H1 (cell line): ENCODE results near the gene CDH15. TPM values are rescaled to one million over a fixed set of nuclear protein-coding genes. Genes with fewer than 3 reads are reported as not detected.
A peak's percentile ranks its signal among the peaks of the same experiment; 100 is the strongest.

Experiments
- CTCF ChIA-PET: fragments of 300-600 bp; sonication (Branson Sonifier 250); formaldehyde crosslinking; loops from one replicate; lab custom pipeline; 2021; ENCODE audit not compliant: partially characterized antibody; lab: Charles Lee
- POLR2A ChIA-PET: fragments of 300-600 bp; sonication (Branson Sonifier 250); formaldehyde crosslinking; loops from one replicate; lab custom pipeline; 2021; ENCODE audit warnings: inconsistent platforms; ENCODE audit not compliant: partially characterized antibody; lab: Charles Lee
- DNase-seq, 2 experiments: peaks; one replicate each; pipeline versions ENCODE4 v3.0.0 to v3.0.0-alpha.2; 2010 to 2022; ENCODE audit warnings: low spot score in 2 of 2, low read depth in 1 of 2, mixed read lengths in 1 of 2
- FAIRE-seq: peaks from 2 replicates; lab custom pipeline; 2011; peaks lifted over from hg19 to GRCh38; lab: Jason Lieb, UNC
- H2AFZ ChIP-seq: 2 replicates; pipeline ENCODE4 v1.8.1; 2012; ENCODE audit warnings: low read length, inconsistent platforms
- H2AK5ac ChIP-seq: 2 replicates; pipeline ENCODE4 v1.6.1; 2013; ENCODE audit warnings: low read depth, low read length
- H2BK120ac ChIP-seq: replicated peaks from 2 replicates; pipeline ENCODE3; 2013; ENCODE audit warnings: low read depth, low read length, inconsistent platforms
- H2BK12ac ChIP-seq: 2 replicates; pipeline ENCODE4 v1.6.1; 2013; ENCODE audit warnings: low read depth, low read length
- H2BK15ac ChIP-seq: 2 replicates; pipeline ENCODE4 v1.6.1; 2013; ENCODE audit warnings: low read length
- H2BK20ac ChIP-seq: 2 replicates; pipeline ENCODE4 v1.6.1; 2013; ENCODE audit warnings: low read length
- H2BK5ac ChIP-seq: 2 replicates; pipeline ENCODE4 v1.6.1; 2013; ENCODE audit warnings: low read depth, low read length
- H3K14ac ChIP-seq: 2 replicates; pipeline ENCODE4 v1.6.1; 2013; ENCODE audit warnings: inconsistent platforms; ENCODE audit not compliant: insufficient read length
- H3K18ac ChIP-seq: 2 replicates; pipeline ENCODE4 v1.6.1; 2013; ENCODE audit warnings: low read length; ENCODE audit errors: extremely low read depth
- H3K23ac ChIP-seq: 2 replicates; pipeline ENCODE4 v1.6.1; 2013; ENCODE audit warnings: inconsistent platforms; ENCODE audit not compliant: insufficient read length
- H3K23me2 ChIP-seq: 2 replicates; pipeline ENCODE4 v1.6.1; 2013; ENCODE audit warnings: low read depth, low read length
- H3K27ac ChIP-seq: 2 replicates; pipeline ENCODE4 v1.6.1; 2011; ENCODE audit warnings: low read depth, low read length, inconsistent platforms
- H3K27me3 ChIP-seq, 4 experiments: replicated peaks in 1 of 4; 1 replicate in 1 of 4; 2 replicates in 3 of 4; pipeline versions ENCODE4 v1.6.1 to v1.8.1; 2011 to 2013; ENCODE audit warnings: low read length in 3 of 4, mild to moderate bottlenecking in 3 of 4, inconsistent platforms in 2 of 4, mixed read lengths in 2 of 4, moderate library complexity in 1 of 4; ENCODE audit not compliant: control insufficient read depth in 3 of 4, insufficient read depth in 3 of 4; ENCODE audit errors: extremely low read depth in 1 of 4
- H3K36me3 ChIP-seq, 4 experiments: 2 replicates each; pipeline versions ENCODE4 v1.6.1 to v1.8.1; 2011 to 2013; ENCODE audit warnings: mild to moderate bottlenecking in 4 of 4, low read length in 3 of 4, moderate library complexity in 2 of 4, control low read depth in 1 of 4, inconsistent platforms in 1 of 4; ENCODE audit not compliant: insufficient read depth in 4 of 4, control insufficient read depth in 2 of 4
- H3K4ac ChIP-seq: replicated peaks from 2 replicates; pipeline ENCODE3; 2013; ENCODE audit warnings: low read length, low read depth, mixed read lengths, inconsistent platforms; ENCODE audit not compliant: insufficient read length
- H3K4me1 ChIP-seq, 4 experiments: replicated peaks in 1 of 4; 1 replicate in 1 of 4; 2 replicates in 3 of 4; pipeline versions ENCODE4 v1.6.1 to v1.8.1; 2011 to 2013; ENCODE audit warnings: low read length in 3 of 4, inconsistent platforms in 2 of 4, mixed read lengths in 1 of 4; ENCODE audit not compliant: insufficient read depth in 4 of 4, control insufficient read depth in 3 of 4
- H3K4me2 ChIP-seq, 2 experiments: 2 replicates each; pipeline versions ENCODE4 v1.6.1 to v1.8.1; 2011 to 2013; ENCODE audit warnings: low read depth in 2 of 2, low read length in 2 of 2, control low read depth in 1 of 2, inconsistent platforms in 1 of 2, mild to moderate bottlenecking in 1 of 2; ENCODE audit not compliant: insufficient read depth in 1 of 2
- H3K4me3 ChIP-seq, 4 experiments: fragments of 200-600, 300-600 bp in 1 of 4; sonication (generic), shearing (Covaris generic), sonication (Bioruptor Twin) in 1 of 4; 2 replicates each; pipeline versions ENCODE4 v1.5.1 to v1.8.1; 2011 to 2016; ENCODE audit warnings: low read length in 4 of 4, low read depth in 3 of 4, control low read depth in 2 of 4, inconsistent platforms in 2 of 4, mild to moderate bottlenecking in 2 of 4, mixed read lengths in 1 of 4, moderate library complexity in 1 of 4; ENCODE audit not compliant: insufficient read depth in 2 of 4; ENCODE audit errors: extremely low read depth in 1 of 4
- H3K56ac ChIP-seq: replicated peaks from 2 replicates; pipeline ENCODE3; 2013; ENCODE audit warnings: low read depth, mild to moderate bottlenecking, mixed read lengths, low read length, inconsistent platforms; ENCODE audit not compliant: insufficient read length
- H3K79me1 ChIP-seq: 2 replicates; pipeline ENCODE4 v1.6.1; 2013; ENCODE audit warnings: low read depth, low read length, control low read depth
- H3K79me2 ChIP-seq, 2 experiments: 2 replicates each; pipeline versions ENCODE4 v1.6.1 to v1.8.1; 2012 to 2013; ENCODE audit warnings: low read length in 2 of 2, mild to moderate bottlenecking in 2 of 2, inconsistent platforms in 1 of 2; ENCODE audit not compliant: insufficient read depth in 2 of 2, control insufficient read depth in 1 of 2
- H3K9ac ChIP-seq, 4 experiments: replicated peaks in 1 of 4; 1 replicate in 1 of 4; 2 replicates in 3 of 4; pipeline versions ENCODE4 v1.6.1 to v1.8.1; 2011 to 2013; ENCODE audit warnings: low read depth in 3 of 4, low read length in 3 of 4, control low read depth in 2 of 4, mild to moderate bottlenecking in 2 of 4, moderate library complexity in 2 of 4, inconsistent platforms in 1 of 4; ENCODE audit errors: extremely low read depth in 1 of 4
- H3K9me3 ChIP-seq, 2 experiments: 2 replicates each; pipeline versions ENCODE4 v1.6.1 to v1.8.1; 2012 to 2013; ENCODE audit warnings: mild to moderate bottlenecking in 2 of 2, moderate library complexity in 2 of 2, control low read depth in 1 of 2, inconsistent platforms in 1 of 2, low read depth in 1 of 2, low read length in 1 of 2, mixed read lengths in 1 of 2; ENCODE audit not compliant: insufficient read depth in 2 of 2
- H4K20me1 ChIP-seq, 2 experiments: replicated peaks in 1 of 2; 2 replicates each; pipeline versions ENCODE3 to v1.8.1; 2011 to 2013; ENCODE audit warnings: inconsistent platforms in 2 of 2, low read length in 2 of 2, mild to moderate bottlenecking in 1 of 2; ENCODE audit not compliant: insufficient read depth in 2 of 2, control insufficient read depth in 1 of 2
- H4K5ac ChIP-seq: 2 replicates; pipeline ENCODE4 v1.6.1; 2013; ENCODE audit warnings: low read length, low read depth, mixed read lengths, inconsistent platforms; ENCODE audit not compliant: insufficient read length
- H4K8ac ChIP-seq: 2 replicates; pipeline ENCODE4 v1.8.0; 2013; ENCODE audit warnings: mild to moderate bottlenecking, moderate library complexity, low read length, inconsistent platforms; ENCODE audit not compliant: insufficient read depth; ENCODE audit errors: extremely low read depth
- H4K91ac ChIP-seq: replicated peaks from 2 replicates; pipeline ENCODE3; 2013; ENCODE audit warnings: low read length, mixed read lengths, inconsistent platforms; ENCODE audit not compliant: insufficient read length
- CHD1 ChIP-seq: IDR thresholded peaks from 2 replicates; pipeline ENCODE4 v1.6.1; 2012; ENCODE audit warnings: low read depth, low read length, improper control_type of control experiment
- CTCF ChIP-seq, 3 experiments: IDR thresholded peaks; 1 replicate in 2 of 3; 2 replicates in 1 of 3; pipeline versions ENCODE4 v1.5.1 to v1.6.1; 2011; ENCODE audit warnings: low read length in 3 of 3, mild to moderate bottlenecking in 3 of 3, inconsistent platforms in 2 of 3, low read depth in 1 of 3, moderate library complexity in 1 of 3; ENCODE audit not compliant: insufficient read depth in 1 of 3; ENCODE audit errors: control extremely low read depth in 1 of 3
- E2F6 ChIP-seq: IDR thresholded peaks from 2 replicates; pipeline ENCODE4 v1.6.1; 2012; ENCODE audit warnings: inconsistent platforms
- EGR1 ChIP-seq: IDR thresholded peaks from 2 replicates; pipeline ENCODE4 v1.6.1; 2011; ENCODE audit warnings: low read depth, low read length, borderline replicate concordance
- NANOG ChIP-seq: IDR thresholded peaks from 2 replicates; pipeline ENCODE4 v1.6.1; 2011; ENCODE audit warnings: low read length, low read depth, mild to moderate bottlenecking, inconsistent platforms; ENCODE audit not compliant: insufficient read depth, poor library complexity, severe bottlenecking
- PHF8 ChIP-seq: fragments of 200-600 bp; sonication (generic); conservative IDR thresholded peaks from 2 replicates; pipeline ENCODE4 v1.7.1; 2012; ENCODE audit warnings: low read depth, mild to moderate bottlenecking, inconsistent platforms, low read length, moderate library complexity
- POU5F1 ChIP-seq: IDR thresholded peaks from 2 replicates; pipeline ENCODE4 v1.6.1; 2011; ENCODE audit warnings: low read depth, mild to moderate bottlenecking, low read length, moderate library complexity
- USF2 ChIP-seq: IDR thresholded peaks from 2 replicates; pipeline ENCODE4 v1.6.1; 2011; ENCODE audit warnings: low read length, improper control_type of control experiment
- WGBS, 2 experiments: shearing (Covaris generic) in 1 of 2; methylation state at CpG; one replicate each; pipeline versions ENCODE4 v1.1.6 to v1.1.7; 2013 to 2015; ENCODE audit warnings: low lambda C conversion rate in 2 of 2, mixed read lengths in 2 of 2, inconsistent platforms in 1 of 2, low coverage in 1 of 2, missing lambda C conversion rate in 1 of 2; ENCODE audit not compliant: insufficient replicate concordance in 2 of 2, insufficient coverage in 1 of 2, insufficient read length in 1 of 2; ENCODE audit errors: extremely low coverage in 1 of 2, missing lambda C conversion rate in 1 of 2; 5-methylcytosine and 5-hydroxymethylcytosine counted together
- polyA plus RNA-seq, 7 experiments: library from polyadenylated mRNA; depleted of rRNA in 3 of 7; stranded (reverse) in 5 of 7; unstranded in 2 of 7; fragments of >200 nt in 5 of 7; fragments of 200-250 nt in 2 of 7; gene quantifications; 1 replicate in 5 of 7; 2 replicates in 1 of 7; 4 replicates in 1 of 7; pipeline versions ENCODE4 v1.2.1 to v1.2.3, GENCODE V29; 2011 to 2013; ENCODE audit warnings: missing spikeins in 2 of 7, mixed read lengths in 2 of 7
- total RNA-seq: library from RNA; stranded (reverse); fragmentation: NEBNext Ultra II Directional; extraction: Animal tissue kit (Norgen Biotek cat#: 25700); gene quantifications from 2 replicates; pipeline ENCODE4 v1.2.1, GENCODE V29; 2021

CDH15 gene
- total and polyA plus RNA-seq, 2 of the 8 experiments (the other 6 are each of a cell fraction or from before 2014, with no cell fraction given): 0.50 to 0.82 TPM

- no peak overlapping the region for H2AFZ ChIP-seq
- no peaks in the 10 kb centered on the region; a peak in 1 of 4 replicates for H3K9me3 ChIP-seq
- no peak overlapping the region for H2BK12ac ChIP-seq
- H2AK5ac ChIP-seq: no peak overlapping the region
- H3K27me3 ChIP-seq: peaks cover 0 to 9% (median 6%) of the 10 kb centered on the region in 4 experiments; a peak in 6 of 7 replicates
- peaks cover 0 to 4% of the 10 kb centered on the region in 2 experiments for H4K20me1 ChIP-seq
- H3K79me1 ChIP-seq: no peaks in the 10 kb centered on the region
- H3K23ac ChIP-seq: no peak overlapping the region
- H4K91ac ChIP-seq: no peak overlapping the region
- no peak overlapping the region for H4K5ac ChIP-seq
- H3K9ac ChIP-seq: no peak overlapping the region
- H4K8ac ChIP-seq: no peak overlapping the region
- no peak overlapping the region for H3K14ac ChIP-seq
- no peak overlapping the region for H2BK15ac ChIP-seq
- no peak overlapping the region for H3K56ac ChIP-seq
- H3K36me3 ChIP-seq: no peaks in the 10 kb centered on the region
- H2BK120ac ChIP-seq: no peak overlapping the region
- no peak overlapping the region for H3K27ac ChIP-seq
- H3K79me2 ChIP-seq: no peaks in the 10 kb centered on the region
- WGBS, 2 experiments: 80% methylated on average over 14 of the region's 19 CpGs; no CpG with 5 or more reads in 1 of the 2 experiments
- H3K23me2 ChIP-seq: peaks cover 4% of the 10 kb centered on the region; the same call in 1 of the 2 replicates
- no peak overlapping the region for H2BK20ac ChIP-seq
- H3K4me1 ChIP-seq: no peaks in the 10 kb centered on the region; a peak in 1 of 7 replicates
- no peak overlapping the region for H3K18ac ChIP-seq
- no peak for FAIRE-seq
- H3K4me3 ChIP-seq: no peak overlapping the region
- DNase-seq: peak in 1 of 2 experiments; percentile 48
- CTCF ChIA-PET: interaction anchor here (1.1 kb wide), 1 partner anchor 32 kb away, joined by 3 read pairs; no protein-coding TSS in a partner anchor
- H3K4ac ChIP-seq: no peak overlapping the region
- H2BK5ac ChIP-seq: no peak overlapping the region
- POLR2A ChIA-PET: interaction anchor here (0.6 to 0.9 kb wide), 2 partner anchors 11 to 30 kb away, joined by 3 read pairs; partner anchors contain the start of gene ZNF778
- no peak overlapping the region for H3K4me2 ChIP-seq
- TF ChIP-seq PHF8 (no peak), USF2 (no peak), NANOG (no peak), CTCF (IDR thresholded peaks at IDR 0.05; ENCODE audit: control extremely low read depth in 1 of 3, insufficient read depth in 1 of 3, low read depth in 1 of 3, low read length in 3 of 3) (no peak), E2F6 (no peak), EGR1 (no peak), POU5F1 (no peak), CHD1 (no peak)
Observed at GRCh38 chr16:89187770-89188392, 16.3 kb downstream of the CDH15 start.
